Measurements from ENCODE around the gene TMPRSS2.

TMPRSS2 gene

GRCh38 chr21:41504030-41504429 is 3.9 kb downstream of the TMPRSS2 start:
- Histone ChIP-seq H3K4me3 (no peak overlapping the region), H3K27ac (no peak overlapping the region)
- DNase-seq (ENCODE audit: low spot score), result no peak
- TF ChIP-seq, protein P1, sequence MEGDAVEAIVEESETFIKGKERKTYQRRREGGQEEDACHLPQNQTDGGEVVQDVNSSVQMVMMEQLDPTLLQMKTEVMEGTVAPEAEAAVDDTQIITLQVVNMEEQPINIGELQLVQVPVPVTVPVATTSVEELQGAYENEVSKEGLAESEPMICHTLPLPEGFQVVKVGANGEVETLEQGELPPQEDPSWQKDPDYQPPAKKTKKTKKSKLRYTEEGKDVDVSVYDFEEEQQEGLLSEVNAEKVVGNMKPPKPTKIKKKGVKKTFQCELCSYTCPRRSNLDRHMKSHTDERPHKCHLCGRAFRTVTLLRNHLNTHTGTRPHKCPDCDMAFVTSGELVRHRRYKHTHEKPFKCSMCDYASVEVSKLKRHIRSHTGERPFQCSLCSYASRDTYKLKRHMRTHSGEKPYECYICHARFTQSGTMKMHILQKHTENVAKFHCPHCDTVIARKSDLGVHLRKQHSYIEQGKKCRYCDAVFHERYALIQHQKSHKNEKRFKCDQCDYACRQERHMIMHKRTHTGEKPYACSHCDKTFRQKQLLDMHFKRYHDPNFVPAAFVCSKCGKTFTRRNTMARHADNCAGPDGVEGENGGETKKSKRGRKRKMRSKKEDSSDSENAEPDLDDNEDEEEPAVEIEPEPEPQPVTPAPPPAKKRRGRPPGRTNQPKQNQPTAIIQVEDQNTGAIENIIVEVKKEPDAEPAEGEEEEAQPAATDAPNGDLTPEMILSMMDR (IDR thresholded peaks at IDR 0.05), result no peak

GRCh38 chr21:41503331-41503730 is 4.6 kb downstream of the TMPRSS2 start:
- TF ChIP-seq, protein P1 (IDR thresholded peaks at IDR 0.05), result no peak
- DNase-seq (ENCODE audit: low spot score), result no peak
- H3K4me3 ChIP-seq, result no peak overlapping the region
- H3K27ac ChIP-seq, result no peak overlapping the region

DNA sequence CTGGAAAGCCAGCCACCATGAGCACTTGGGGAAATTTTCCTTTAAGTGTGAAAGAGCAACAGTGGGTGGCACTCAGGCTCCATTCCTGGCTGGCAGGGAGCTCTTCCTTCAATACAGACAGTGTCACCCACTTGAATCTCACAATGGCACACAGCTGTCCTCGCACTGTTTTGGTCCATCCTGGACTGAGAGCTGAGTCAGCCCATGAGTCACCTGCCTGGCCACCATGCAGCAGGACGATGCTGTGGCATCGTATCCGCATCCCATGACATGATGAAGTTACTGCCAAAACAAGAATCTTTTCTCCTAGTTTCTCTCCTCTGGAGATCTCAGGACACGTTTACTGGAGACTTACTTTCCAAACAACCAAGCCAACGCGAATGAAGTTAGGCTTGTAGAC is 6.0 kb downstream of the TMPRSS2 start:
- TF ChIP-seq, protein P1 (IDR thresholded peaks at IDR 0.05), result no peak
- Histone ChIP-seq H3K4me3 (no peak overlapping the region), H3K27ac (no peak overlapping the region)
- DNase-seq (ENCODE audit: low spot score), result no peak

GRCh38 chr21:41500931-41501381 is 7.0 kb downstream of the TMPRSS2 start:
- no peak for DNase-seq (ENCODE audit: low spot score)
- Histone ChIP-seq H3K27ac (no peak overlapping the region), H3K4me3 (no peak overlapping the region)
- TF ChIP-seq, protein P1 (IDR thresholded peaks at IDR 0.05), result no peak

DNA sequence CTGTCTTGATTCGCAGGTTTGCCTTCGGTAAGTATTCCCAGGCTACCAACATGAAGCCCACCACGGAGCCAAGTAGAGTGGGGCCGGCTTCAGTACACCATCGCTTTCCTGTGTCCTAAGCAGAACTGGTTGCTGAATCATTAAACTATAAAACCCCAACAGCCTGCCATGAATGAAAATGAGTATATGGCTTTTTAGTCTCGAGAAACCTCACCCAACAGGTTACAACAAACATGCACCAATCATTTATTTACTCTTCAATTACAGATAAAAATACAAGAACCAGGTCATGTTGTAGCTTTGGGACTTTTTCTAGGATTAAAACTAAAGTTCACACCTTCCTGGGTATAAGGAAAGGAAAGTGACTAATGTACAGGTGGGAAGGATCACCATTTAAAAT is 7.6 kb downstream of the TMPRSS2 start:
- DNase-seq (ENCODE audit: low spot score), result no peak
- Histone ChIP-seq H3K4me3 (no peak overlapping the region), H3K27ac (no peak overlapping the region)
- TF ChIP-seq, protein P1 (IDR thresholded peaks at IDR 0.05), result no peak

DNA sequence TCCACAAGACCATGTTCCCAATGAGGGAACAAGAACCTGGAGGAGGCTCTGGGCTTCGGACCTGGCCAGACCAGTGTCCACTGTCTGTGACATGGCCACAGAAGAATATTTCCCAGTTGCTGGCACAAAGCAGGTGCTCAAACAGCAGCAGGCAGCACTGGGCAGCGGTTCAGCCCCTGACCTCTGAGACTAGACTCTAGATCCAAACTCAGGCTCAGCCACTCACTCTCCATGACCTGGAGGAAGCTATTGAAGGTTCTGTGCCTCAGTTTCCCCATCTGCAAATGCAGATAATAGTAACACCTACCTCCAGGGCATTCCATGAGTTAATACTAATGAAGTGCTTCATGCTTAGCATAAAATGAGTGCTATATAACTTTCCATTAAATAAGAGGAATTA is 8.0 kb downstream of the TMPRSS2 start:
- Histone ChIP-seq H3K27ac (no peak overlapping the region), H3K4me3 (no peak overlapping the region)
- DNase-seq (ENCODE audit: low spot score), result no peak
- TF ChIP-seq, protein P1 (IDR thresholded peaks at IDR 0.05), result no peak

DNA sequence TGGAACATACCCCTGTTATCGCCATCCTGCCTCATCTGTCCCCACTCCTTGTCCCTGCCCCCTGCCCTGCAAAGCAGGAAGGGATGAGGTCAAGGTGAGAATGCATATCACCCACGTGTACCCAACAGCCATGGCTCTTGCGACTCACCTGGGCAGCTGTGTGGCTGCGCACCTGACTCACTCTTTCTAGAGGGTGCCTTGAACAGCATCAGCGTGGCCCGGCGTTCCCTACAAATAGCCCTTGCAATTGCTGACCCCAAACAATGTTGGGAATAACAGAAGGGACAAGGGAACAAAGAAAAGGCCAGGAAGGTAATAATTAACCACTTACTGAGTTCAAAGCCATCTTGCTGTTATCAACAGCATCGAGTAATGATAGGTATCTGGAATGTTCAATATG is 10.2 kb downstream of the TMPRSS2 start:
- H3K27ac ChIP-seq, result no peak overlapping the region
- TF ChIP-seq, protein P1 (IDR thresholded peaks at IDR 0.05), result no peak
- DNase-seq (ENCODE audit: low spot score), result no peak
- H3K4me3 ChIP-seq, result no peak overlapping the region

Measured in coronary artery (tissue), 2 donors.